ENCODE measurements around the gene NANOS1. TPM values are rescaled to one million over a fixed set of nuclear protein-coding genes. Genes with fewer than 3 reads are reported as not detected.

NANOS1 gene
- total and polyA plus RNA-seq, 9 of the 15 experiments (the other 6 are each of a cell fraction or from before 2014, with no cell fraction given): 0.14 to 1.6 (median 0.83) TPM; not detected in 1

- TF ChIP-seq DPF2 (IDR thresholded peaks at IDR 0.05): peak; percentile 79
- TF ChIP-seq RCOR1 (IDR thresholded peaks at IDR 0.05; ENCODE audit: borderline replicate concordance in 1 of 2, low read depth in 2 of 2, low read length in 2 of 2): peak in 1 of 2 experiments; percentile 85; a peak in 2 of 4 replicates
Measured at GRCh38 chr10:119006451-119007210, 22.9 kb upstream of the NANOS1 start (continued).

GRCh38 chr10:119007211-119007574, 22.3 kb upstream of the NANOS1 start:
- in situ Hi-C loops (cut with MboI): no loop called here
- intact Hi-C loops (cut with micrococcal nuclease): no loop called here
- ATAC-seq (no peak), DNase-seq (ENCODE audit: extremely low read depth in 1 of 4, low spot score in 3 of 4) (no peak), FAIRE-seq (no peak)
- Histone ChIP-seq H3K9me3 (replicated peaks; ENCODE audit: control insufficient read depth, insufficient read depth, low read depth, low read length) (no peaks in the 10 kb centered on the region), H3K4me2 (ENCODE audit: insufficient read depth, low read length) (no peak overlapping the region), H3K27me3 (ENCODE audit: control insufficient read depth in 2 of 2, insufficient read depth in 2 of 2, low read length in 2 of 2) (peaks cover 3 to 31% of the 10 kb centered on the region in 2 experiments; a peak in 2 of 5 replicates), H2AFZ (ENCODE audit: low read depth, low read length) (no peak overlapping the region), H3K79me2 (ENCODE audit: control insufficient read depth, insufficient read depth, low read length) (no peaks in the 10 kb centered on the region), H3K4me1 (replicated peaks in 1 of 2; ENCODE audit: control insufficient read depth in 2 of 2, insufficient read depth in 2 of 2, low read length in 2 of 2) (no peaks in the 10 kb centered on the region), H3K36me3 (ENCODE audit: control insufficient read depth, insufficient read depth, low read length) (no peaks in the 10 kb centered on the region), H3K27ac (ENCODE audit: extremely low read depth, low read depth, low read length) (no peak overlapping the region), H4K20me1 (replicated peaks; ENCODE audit: control insufficient read depth, insufficient read depth, low read length) (0 out of 2 replicates have a peak, but pooled peaks cover 4% of the 10 kb centered on the region), H3K9ac (ENCODE audit: insufficient read depth in 1 of 2, low read depth in 2 of 2, low read length in 2 of 2) (no peak overlapping the region), H3K4me3 (no peak overlapping the region), H3K9me1 (ENCODE audit: control insufficient read depth, insufficient read depth, low read length) (no peaks in the 10 kb centered on the region)
- BruUV-seq (replicated peaks): no TSS peak
- TF ChIP-seq ARID1B (IDR thresholded peaks at IDR 0.05) (0 out of 2 replicates have a peak, but pooled peaks have one; percentile 5), FOSL1 (tag; conservative IDR thresholded peaks at IDR 0.05) (peak; percentile 74), HNRNPLL (IDR thresholded peaks at IDR 0.05; ENCODE audit: low read depth, low read length, poor library complexity, severe bottlenecking) (no peak), KDM1A (IDR thresholded peaks at IDR 0.05) (0 out of 4 replicates have a peak, but pooled peaks of 1 of the 2 experiments have one; percentile 40)
- 0% methylated on average over 4 of the region's 4 CpGs for WGBS (ENCODE audit: insufficient coverage, low coverage, missing lambda C conversion rate)
- ChIA-PET POLR2A (interaction anchor here (0.9 kb wide), 1 partner anchor 9 kb away, joined by 6 read pairs; no protein-coding TSS in a partner anchor), CTCF (ENCODE audit: low intra/inter-chr PET ratio) (no interaction called here)
